Hepatocyte (in vitro differentiated cells): ENCODE data around the gene ACYP2.
"Not testable (repeated sequence)": the region's sequence is repeated elsewhere in the genome, so short reads cannot be mapped to it uniquely, and the experiment has no call there.

Experiments
- EZH2phosphoT487 ChIP-seq: fragments of 200-600 bp; sonication (generic); IDR thresholded peaks from one replicate; pipeline ENCODE4 v1.6.1; 2018; ENCODE audit warnings: antibody characterized with exemption, mild to moderate bottlenecking, low read depth, moderate library complexity; ENCODE audit not compliant: unreplicated experiment, severe bottlenecking
- TF ChIP-seq, protein P1 (sequence below): fragments of 200-600 bp; sonication (generic); IDR thresholded peaks from 2 replicates; pipeline ENCODE4 v1.5.1; 2016; ENCODE audit warnings: antibody characterized with exemption, mild to moderate bottlenecking; ENCODE audit not compliant: poor library complexity

DNA sequence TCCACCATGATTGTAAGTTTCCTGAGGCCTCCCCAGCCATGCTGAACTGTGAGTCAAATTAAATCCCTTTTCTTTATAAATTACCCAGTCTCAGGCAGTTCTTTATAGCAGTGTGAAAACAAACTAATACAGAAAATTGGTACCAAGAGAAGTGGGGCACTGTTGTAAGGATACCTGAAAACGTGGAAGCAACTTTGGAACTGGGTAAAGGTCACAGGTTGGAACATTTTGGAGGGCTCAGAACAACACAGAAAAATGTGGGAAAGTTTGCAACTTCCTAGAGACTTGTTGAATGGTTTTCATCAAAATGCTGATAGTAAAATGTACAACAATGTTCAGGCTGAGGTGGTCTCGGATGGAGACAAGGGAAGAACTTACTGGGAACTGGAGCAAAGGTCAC is 209.1 kb downstream of the ACYP2 start:
- TF ChIP-seq, protein P1, sequence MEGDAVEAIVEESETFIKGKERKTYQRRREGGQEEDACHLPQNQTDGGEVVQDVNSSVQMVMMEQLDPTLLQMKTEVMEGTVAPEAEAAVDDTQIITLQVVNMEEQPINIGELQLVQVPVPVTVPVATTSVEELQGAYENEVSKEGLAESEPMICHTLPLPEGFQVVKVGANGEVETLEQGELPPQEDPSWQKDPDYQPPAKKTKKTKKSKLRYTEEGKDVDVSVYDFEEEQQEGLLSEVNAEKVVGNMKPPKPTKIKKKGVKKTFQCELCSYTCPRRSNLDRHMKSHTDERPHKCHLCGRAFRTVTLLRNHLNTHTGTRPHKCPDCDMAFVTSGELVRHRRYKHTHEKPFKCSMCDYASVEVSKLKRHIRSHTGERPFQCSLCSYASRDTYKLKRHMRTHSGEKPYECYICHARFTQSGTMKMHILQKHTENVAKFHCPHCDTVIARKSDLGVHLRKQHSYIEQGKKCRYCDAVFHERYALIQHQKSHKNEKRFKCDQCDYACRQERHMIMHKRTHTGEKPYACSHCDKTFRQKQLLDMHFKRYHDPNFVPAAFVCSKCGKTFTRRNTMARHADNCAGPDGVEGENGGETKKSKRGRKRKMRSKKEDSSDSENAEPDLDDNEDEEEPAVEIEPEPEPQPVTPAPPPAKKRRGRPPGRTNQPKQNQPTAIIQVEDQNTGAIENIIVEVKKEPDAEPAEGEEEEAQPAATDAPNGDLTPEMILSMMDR, result not testable (repeated sequence)
- not testable (repeated sequence) for TF ChIP-seq EZH2phosphoT487
